MM.1S (cell line): ENCODE measurements around the gene CACHD1.

Experiments used
- DNase-seq: peaks from one replicate; pipeline ENCODE4 v3.0.0-alpha.2; 2015
- H2AFZ ChIP-seq: fragments of 300-600 bp; sonication (generic); 2 replicates; pipeline ENCODE4 v1.6.0; 2016; ENCODE audit warnings: antibody characterized with exemption, low read length
- H3F3A ChIP-seq: fragments of 300-600 bp; sonication (generic); 2 replicates; pipeline ENCODE4 v1.6.1; 2016; ENCODE audit warnings: mild to moderate bottlenecking, antibody characterized with exemption, low read length, moderate library complexity, mixed read lengths; ENCODE audit not compliant: insufficient read depth
- H3K27ac ChIP-seq: fragments of 300-600 bp; sonication (generic); 2 replicates; pipeline ENCODE4 v1.5.1; 2016; ENCODE audit warnings: mild to moderate bottlenecking, low read length
- H3K27me3 ChIP-seq: fragments of 300-600 bp; sonication (generic); replicated peaks from 2 replicates; pipeline ENCODE4 v1.6.0; 2016; ENCODE audit warnings: low read length; ENCODE audit not compliant: insufficient read depth
- H3K36me3 ChIP-seq: fragments of 300-600 bp; sonication (generic); replicated peaks from 2 replicates; pipeline ENCODE4 v1.6.1; 2016; ENCODE audit warnings: mild to moderate bottlenecking, low read length, mixed read lengths; ENCODE audit not compliant: insufficient read depth
- H3K4me1 ChIP-seq: fragments of 300-600 bp; sonication (generic); 2 replicates; pipeline ENCODE4 v1.6.1; 2016; ENCODE audit warnings: low read length, mixed read lengths
- H3K4me2 ChIP-seq: fragments of 300-600 bp; sonication (generic); 2 replicates; pipeline ENCODE4 v1.6.0; 2016; ENCODE audit warnings: low read depth, low read length
- H3K4me3 ChIP-seq: fragments of 300-600 bp; sonication (generic); 2 replicates; pipeline ENCODE4 v1.5.1; 2016; ENCODE audit warnings: low read length, mixed read lengths
- H3K79me2 ChIP-seq: fragments of 300-600 bp; sonication (generic); 2 replicates; pipeline ENCODE4 v1.6.1; 2016; ENCODE audit warnings: mixed run types, low read length, mixed read lengths
- H3K9ac ChIP-seq: fragments of 300-600 bp; sonication (generic); 2 replicates; pipeline ENCODE4 v1.6.1; 2016; ENCODE audit warnings: low read length, mixed read lengths
- H3K9me2 ChIP-seq: fragments of 300-600 bp; sonication (generic); replicated peaks from 2 replicates; pipeline ENCODE4 v1.6.1; 2016; ENCODE audit warnings: mild to moderate bottlenecking, low read length, mixed read lengths; ENCODE audit not compliant: insufficient read depth
- H3K9me3 ChIP-seq: fragments of 300-600 bp; sonication (generic); replicated peaks from 2 replicates; pipeline ENCODE4 v1.6.1; 2016; ENCODE audit warnings: mild to moderate bottlenecking, low read length, mixed read lengths; ENCODE audit not compliant: insufficient read depth
- H4K20me1 ChIP-seq: fragments of 300-600 bp; sonication (generic); 2 replicates; pipeline ENCODE4 v1.6.1; 2016; ENCODE audit warnings: mild to moderate bottlenecking, low read length, moderate library complexity, mixed read lengths; ENCODE audit not compliant: insufficient read depth
- EZH2 ChIP-seq: fragments of 300-600 bp; sonication (generic); optimal IDR thresholded peaks from 2 replicates; pipeline ENCODE3; 2017; ENCODE audit warnings: low read depth, mild to moderate bottlenecking, antibody characterized with exemption, low read length, mixed read lengths
- EZH2phosphoT487 ChIP-seq: fragments of 300-600 bp; sonication (generic); IDR thresholded peaks from 2 replicates; pipeline ENCODE4 v1.6.1; 2018; ENCODE audit warnings: antibody characterized with exemption, low read length
- TF ChIP-seq, protein P1 (sequence below): fragments of 300-600 bp; sonication (generic); IDR thresholded peaks from 2 replicates; pipeline ENCODE4 v1.5.1; 2016; ENCODE audit warnings: antibody characterized with exemption, low read length, mixed read lengths

The CACHD1 gene

GRCh38 chr1:64550510-64550909 lies 80.6 kb downstream of the CACHD1 start:
- no peak overlapping the region for H3K27ac ChIP-seq
- H3F3A ChIP-seq = no peaks in the 10 kb centered on the region
- no peak for DNase-seq
- H3K9me2 ChIP-seq = no peaks in the 10 kb centered on the region
- TF ChIP-seq, protein P1, sequence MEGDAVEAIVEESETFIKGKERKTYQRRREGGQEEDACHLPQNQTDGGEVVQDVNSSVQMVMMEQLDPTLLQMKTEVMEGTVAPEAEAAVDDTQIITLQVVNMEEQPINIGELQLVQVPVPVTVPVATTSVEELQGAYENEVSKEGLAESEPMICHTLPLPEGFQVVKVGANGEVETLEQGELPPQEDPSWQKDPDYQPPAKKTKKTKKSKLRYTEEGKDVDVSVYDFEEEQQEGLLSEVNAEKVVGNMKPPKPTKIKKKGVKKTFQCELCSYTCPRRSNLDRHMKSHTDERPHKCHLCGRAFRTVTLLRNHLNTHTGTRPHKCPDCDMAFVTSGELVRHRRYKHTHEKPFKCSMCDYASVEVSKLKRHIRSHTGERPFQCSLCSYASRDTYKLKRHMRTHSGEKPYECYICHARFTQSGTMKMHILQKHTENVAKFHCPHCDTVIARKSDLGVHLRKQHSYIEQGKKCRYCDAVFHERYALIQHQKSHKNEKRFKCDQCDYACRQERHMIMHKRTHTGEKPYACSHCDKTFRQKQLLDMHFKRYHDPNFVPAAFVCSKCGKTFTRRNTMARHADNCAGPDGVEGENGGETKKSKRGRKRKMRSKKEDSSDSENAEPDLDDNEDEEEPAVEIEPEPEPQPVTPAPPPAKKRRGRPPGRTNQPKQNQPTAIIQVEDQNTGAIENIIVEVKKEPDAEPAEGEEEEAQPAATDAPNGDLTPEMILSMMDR = no peak
- TF ChIP-seq EZH2phosphoT487 = no peak
- no peak for TF ChIP-seq EZH2
- H2AFZ ChIP-seq = no peak overlapping the region
- H3K9ac ChIP-seq = no peak overlapping the region
- no peak overlapping the region for H3K4me3 ChIP-seq
- no peaks in the 10 kb centered on the region for H3K79me2 ChIP-seq
- no peaks in the 10 kb centered on the region for H3K4me1 ChIP-seq
- no peak overlapping the region for H3K4me2 ChIP-seq
- H3K36me3 ChIP-seq = no peaks in the 10 kb centered on the region
- H3K27me3 ChIP-seq = no peaks in the 10 kb centered on the region
- H3K9me3 ChIP-seq = no peaks in the 10 kb centered on the region
- H4K20me1 ChIP-seq = no peaks in the 10 kb centered on the region

DNA sequence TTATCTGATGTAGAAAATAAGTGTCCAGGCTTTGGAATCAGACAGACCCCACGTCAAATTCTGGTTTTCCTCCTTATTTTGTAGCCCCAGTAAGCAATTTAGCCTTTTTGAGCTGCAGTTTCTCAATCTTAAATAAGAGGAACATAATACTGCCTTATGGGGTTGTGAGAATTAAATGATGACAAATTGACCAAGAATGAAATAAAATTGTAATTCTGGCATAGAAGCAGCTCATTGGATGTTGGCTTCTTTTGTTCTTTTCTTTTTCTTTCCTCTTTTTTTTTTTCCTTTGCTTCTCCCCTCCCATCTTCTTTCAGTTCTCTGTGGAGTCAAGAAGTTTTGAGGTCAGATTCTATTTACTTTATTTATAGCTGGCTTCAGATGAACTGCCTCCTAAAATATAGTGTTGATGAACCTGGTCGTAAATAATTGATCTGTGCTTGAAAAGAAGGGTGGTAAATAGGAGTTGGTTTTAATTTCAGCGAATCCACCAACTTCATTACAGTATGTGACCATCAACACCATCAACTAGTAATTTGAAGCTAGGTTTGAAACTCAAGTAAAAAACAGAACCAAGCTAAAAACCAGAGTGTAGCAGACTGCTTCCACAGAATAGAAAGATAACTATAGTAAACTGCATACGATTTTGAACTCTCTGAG lies 81.1 kb downstream of the CACHD1 start:
- no peaks in the 10 kb centered on the region for H3K9me3 ChIP-seq
- H3K36me3 ChIP-seq = no peaks in the 10 kb centered on the region
- H3K27ac ChIP-seq = no peak overlapping the region
- no peaks in the 10 kb centered on the region for H3K79me2 ChIP-seq
- no peaks in the 10 kb centered on the region for H4K20me1 ChIP-seq
- no peaks in the 10 kb centered on the region for H3K4me1 ChIP-seq
- no peak overlapping the region for H3K4me2 ChIP-seq
- no peaks in the 10 kb centered on the region for H3K27me3 ChIP-seq
- TF ChIP-seq EZH2phosphoT487 (no peak), EZH2 (no peak)
- TF ChIP-seq, protein P1 = no peak
- no peak overlapping the region for H3K4me3 ChIP-seq
- no peaks in the 10 kb centered on the region for H3F3A ChIP-seq
- H2AFZ ChIP-seq = no peak overlapping the region
- H3K9ac ChIP-seq = no peak overlapping the region
- H3K9me2 ChIP-seq = no peaks in the 10 kb centered on the region
- DNase-seq = no peak

DNA sequence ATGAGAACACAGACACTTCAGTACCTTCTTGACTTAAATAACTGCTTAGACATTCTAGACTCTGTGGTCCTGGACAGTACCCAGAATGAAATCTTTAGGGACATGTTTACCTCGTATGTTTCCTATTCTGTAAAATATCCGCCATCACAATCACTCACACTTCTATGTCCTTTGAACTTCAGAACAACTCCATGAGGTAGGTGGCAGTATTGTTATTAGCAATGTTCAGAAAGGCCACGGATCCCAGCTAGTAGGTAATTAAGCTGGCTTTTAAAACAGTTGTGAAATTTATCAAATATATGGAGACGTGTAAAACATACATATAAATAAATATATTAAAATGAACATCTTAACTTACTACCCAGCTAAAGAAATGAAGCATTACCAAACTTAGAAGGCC lies 83.4 kb downstream of the CACHD1 start:
- Histone ChIP-seq H3K4me3 (no peak overlapping the region), H3K36me3 (no peaks in the 10 kb centered on the region), H3K27me3 (no peaks in the 10 kb centered on the region), H3K9me3 (no peaks in the 10 kb centered on the region), H4K20me1 (no peaks in the 10 kb centered on the region), H2AFZ (no peak overlapping the region), H3K79me2 (no peaks in the 10 kb centered on the region), H3K4me1 (no peaks in the 10 kb centered on the region), H3F3A (no peaks in the 10 kb centered on the region), H3K27ac (no peak overlapping the region), H3K9ac (no peak overlapping the region), H3K4me2 (no peak overlapping the region), H3K9me2 (no peaks in the 10 kb centered on the region)
- no peak for DNase-seq
- TF ChIP-seq EZH2phosphoT487 (no peak), EZH2 (no peak)
- TF ChIP-seq, protein P1 = no peak
